Measurements from ENCODE around the gene SNX8. TPM values are rescaled to one million over a fixed set of nuclear protein-coding genes. Genes with fewer than 3 reads are reported as not detected.
A peak's percentile ranks its signal among the peaks of the same experiment; 100 is the strongest.

SNX8 gene
- total and polyA plus RNA-seq, 2 of the 13 experiments (the other 11 are each of a cell fraction or from before 2014, with no cell fraction given) = 20.6 to 45.2 TPM

- TF ChIP-seq GABPA (IDR thresholded peaks at IDR 0.05; ENCODE audit: low read depth, low read length) = no peak
- no peak for TF ChIP-seq GABPA (CRISPR knock-in tag; IDR thresholded peaks at IDR 0.05; ENCODE audit: low read depth)
- TF ChIP-seq MLXIP (CRISPR knock-in tag; IDR thresholded peaks at IDR 0.05; ENCODE audit: borderline replicate concordance) = no peak
- TF ChIP-seq MNT (IDR thresholded peaks at IDR 0.05) = no peak
- no peak for TF ChIP-seq RFX5 (IDR thresholded peaks at IDR 0.05; ENCODE audit: low read depth, low read length)
- TF ChIP-seq EED (CRISPR knock-in tag; IDR thresholded peaks at IDR 0.05) = peak; percentile 68
- TF ChIP-seq ZNF260 (CRISPR knock-in tag; IDR thresholded peaks at IDR 0.05; ENCODE audit: borderline replicate concordance, low read depth) = no peak
- TF ChIP-seq, protein P1, sequence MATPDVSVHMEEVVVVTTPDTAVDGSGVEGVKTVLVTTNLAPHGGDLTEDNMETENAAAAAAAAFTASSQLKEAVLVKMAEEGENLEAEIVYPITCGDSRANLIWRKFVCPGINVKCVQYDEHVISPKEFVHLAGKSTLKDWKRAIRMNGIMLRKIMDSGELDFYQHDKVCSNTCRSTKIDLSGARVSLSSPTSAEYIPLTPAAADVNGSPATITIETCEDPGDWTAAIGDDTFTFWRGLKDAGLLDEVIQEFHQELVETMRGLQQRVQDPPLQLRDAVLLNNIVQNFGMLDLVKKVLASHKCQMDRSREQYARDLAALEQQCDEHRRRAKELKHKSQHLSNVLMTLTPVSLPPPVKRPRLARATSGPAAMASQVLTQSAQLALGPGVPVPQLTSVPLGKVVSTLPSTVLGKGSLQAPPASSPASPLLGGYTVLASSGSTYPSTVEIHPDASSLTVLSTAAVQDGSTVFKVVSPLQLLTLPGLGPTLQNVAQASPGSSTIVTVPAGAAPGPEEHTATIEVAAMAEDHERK (CRISPR knock-in tag; IDR thresholded peaks at IDR 0.05; ENCODE audit: low read depth) = no peak
- no peak for TF ChIP-seq SMYD3 (CRISPR knock-in tag; IDR thresholded peaks at IDR 0.05)
- no peak for TF ChIP-seq SMARCE1 (IDR thresholded peaks at IDR 0.05; ENCODE audit: borderline replicate concordance)
- 0 out of 2 replicates have a peak, but pooled peaks have one; percentile 63 for TF ChIP-seq NKX3-1 (CRISPR knock-in tag; IDR thresholded peaks at IDR 0.05)
- TF ChIP-seq, protein P2, sequence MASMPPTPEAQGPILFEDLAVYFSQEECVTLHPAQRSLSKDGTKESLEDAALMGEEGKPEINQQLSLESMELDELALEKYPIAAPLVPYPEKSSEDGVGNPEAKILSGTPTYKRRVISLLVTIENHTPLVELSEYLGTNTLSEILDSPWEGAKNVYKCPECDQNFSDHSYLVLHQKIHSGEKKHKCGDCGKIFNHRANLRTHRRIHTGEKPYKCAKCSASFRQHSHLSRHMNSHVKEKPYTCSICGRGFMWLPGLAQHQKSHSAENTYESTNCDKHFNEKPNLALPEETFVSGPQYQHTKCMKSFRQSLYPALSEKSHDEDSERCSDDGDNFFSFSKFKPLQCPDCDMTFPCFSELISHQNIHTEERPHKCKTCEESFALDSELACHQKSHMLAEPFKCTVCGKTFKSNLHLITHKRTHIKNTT (CRISPR knock-in tag; IDR thresholded peaks at IDR 0.05) = no peak
- TF ChIP-seq AHDC1 (CRISPR knock-in tag; IDR thresholded peaks at IDR 0.05; ENCODE audit: borderline replicate concordance) = no peak
- TF ChIP-seq ERF (CRISPR knock-in tag; IDR thresholded peaks at IDR 0.05) = peak; percentile 44; the same call in 1 of the 2 replicates
- TF ChIP-seq ZIK1 (CRISPR knock-in tag; IDR thresholded peaks at IDR 0.05; ENCODE audit: borderline replicate concordance, low read depth) = no peak; the same call in 1 of the 2 replicates
- no peak for TF ChIP-seq MYNN (CRISPR knock-in tag; IDR thresholded peaks at IDR 0.05; ENCODE audit: low read depth)
Measured at GRCh38 chr7:2232766-2233520, 81.3 kb downstream of the SNX8 start, which contains the start of gene MAD1L1 (continued).

Measured in HepG2 (cell line).